ENCODE results near the gene TPM4.
"Not testable (repeated sequence)": the region's sequence is repeated elsewhere in the genome, so short reads cannot be mapped to it uniquely, and the experiment has no call there.

Gene TPM4

GRCh38 chr19:16099314-16099965 lies 23.1 kb downstream of the TPM4 start:
- not testable (repeated sequence) for DNase-seq

- DNase-seq = no peak
Measured at GRCh38 chr19:16100524-16100923, 24.2 kb downstream of the TPM4 start.

GRCh38 chr19:16104722-16105121 lies 28.4 kb downstream of the TPM4 start:
- no peak for DNase-seq

GRCh38 chr19:16106121-16106520 lies 29.8 kb downstream of the TPM4 start:
- DNase-seq = no peak

- peak; percentile 100 for DNase-seq
Measured at GRCh38 chr19:16111160-16111908, 35.0 kb downstream of the TPM4 start, which contains the start of gene RAB8A. Gene RAB8A (plus strand): TSS chr19:16111889. CDS start chr19:16111902, 13 bp downstream.

GRCh38 chr19:16111909-16112752 lies 35.8 kb downstream of the TPM4 start:
- no peak for DNase-seq

- DNase-seq = peak; percentile 15
Measured at GRCh38 chr19:16112778-16113177, 36.5 kb downstream of the TPM4 start.

- DNase-seq = no peak
Measured at GRCh38 chr19:16113727-16114126, 37.4 kb downstream of the TPM4 start.

- DNase-seq = no peak
Measured at GRCh38 chr19:16115301-16116039, 39.2 kb downstream of the TPM4 start.

GRCh38 chr19:16116067-16116466 lies 39.8 kb downstream of the TPM4 start:
- DNase-seq = no peak

- DNase-seq = no peak
Measured at GRCh38 chr19:16117594-16118033, 41.3 kb downstream of the TPM4 start.

- DNase-seq = peak; percentile 83
Measured at GRCh38 chr19:16118489-16119033, 42.3 kb downstream of the TPM4 start.

GRCh38 chr19:16119075-16119857 lies 43.0 kb downstream of the TPM4 start:
- peak; percentile 38 for DNase-seq

GRCh38 chr19:16121141-16121540 lies 44.8 kb downstream of the TPM4 start:
- no peak for DNase-seq

- no peak for DNase-seq
Measured at GRCh38 chr19:16121967-16122366, 45.7 kb downstream of the TPM4 start.

- DNase-seq = no peak
Measured at GRCh38 chr19:16124953-16125352, 48.7 kb downstream of the TPM4 start.

- DNase-seq = no peak
Measured at GRCh38 chr19:16125737-16126495, 49.6 kb downstream of the TPM4 start.

GRCh38 chr19:16127080-16127479 lies 50.8 kb downstream of the TPM4 start:
- no peak for DNase-seq

- DNase-seq = no peak
Measured at GRCh38 chr19:16127776-16128371, 51.6 kb downstream of the TPM4 start.

GRCh38 chr19:16131648-16132047 lies 55.4 kb downstream of the TPM4 start:
- DNase-seq = no peak

Data from GDM1 (cell line).